Stimulated activated CD4-positive, alpha-beta T cell treated with anti-CD3 and anti-CD28 coated beads, Interleukin-1b, Interleukin-23, amount 100 ng/mL, for 4 hours (primary cell): Measurements from ENCODE around the gene ANKRD42.

Source experiments
- DNase-seq, 2 donors: peaks; one replicate each; pipeline ENCODE4 v3.0.0-alpha.2; 2020; ENCODE audit warnings: low read depth in 2 of 2

Gene ANKRD42

DNA sequence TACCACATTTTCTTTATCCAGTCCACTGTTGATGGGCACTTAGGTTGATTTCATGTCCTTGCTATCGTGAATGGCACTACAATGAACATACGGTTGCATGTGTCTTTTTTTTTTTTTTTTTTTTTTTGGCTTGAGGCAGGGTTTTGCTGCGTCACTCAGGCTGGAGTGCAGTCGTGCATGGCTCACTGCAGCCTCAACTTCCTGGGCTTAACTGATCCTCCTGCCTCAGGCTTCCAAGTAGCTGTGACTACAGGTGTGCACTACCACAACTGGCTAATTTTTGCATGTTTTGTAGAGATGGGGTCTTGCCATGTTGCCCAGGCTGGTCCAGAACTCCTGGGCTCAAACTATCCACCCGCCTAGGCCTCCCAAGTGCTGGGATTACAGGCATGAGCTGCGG lies 94.1 kb downstream of the ANKRD42 start:
- DNase-seq, result no peak

DNA sequence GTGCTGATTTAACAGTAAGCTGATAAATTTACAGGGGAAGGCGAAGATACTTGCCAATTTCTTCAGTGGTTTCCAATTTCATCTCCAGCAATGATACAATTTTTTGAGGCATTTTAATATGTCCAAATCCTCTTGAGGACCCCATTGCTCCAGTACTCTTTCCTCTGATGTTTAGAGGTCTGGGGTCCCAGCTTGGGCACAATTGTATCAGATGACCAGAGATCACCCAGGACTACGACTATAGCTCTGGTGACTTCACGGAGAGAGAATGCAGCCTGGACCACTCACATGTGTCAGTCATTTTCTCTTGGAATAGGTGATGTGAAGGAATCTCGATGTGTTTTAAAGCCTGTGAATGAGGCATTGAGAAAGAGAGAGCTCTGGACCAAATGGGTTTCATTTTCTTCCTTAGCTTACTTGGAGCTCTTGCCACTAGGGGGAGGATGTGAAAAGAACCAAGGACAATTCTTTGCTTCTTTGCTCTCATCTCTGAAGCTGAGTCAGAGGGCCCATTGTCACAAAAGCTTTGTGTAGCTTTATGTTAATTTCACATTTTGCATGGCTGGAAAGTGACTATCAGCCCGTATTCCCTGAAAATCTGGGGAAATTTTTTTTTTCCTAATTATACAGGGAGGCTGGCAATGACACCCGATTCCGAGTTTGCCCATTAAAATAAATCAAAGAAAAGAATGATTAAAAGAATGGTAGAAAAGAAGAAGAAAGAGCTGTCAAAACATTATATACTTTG lies 99.4 kb downstream of the ANKRD42 start:
- DNase-seq, result peak in 1 of 2 donors; percentile 23

GRCh38 chr11:83293457-83293774 lies 99.9 kb downstream of the ANKRD42 start:
- no peak for DNase-seq

DNA sequence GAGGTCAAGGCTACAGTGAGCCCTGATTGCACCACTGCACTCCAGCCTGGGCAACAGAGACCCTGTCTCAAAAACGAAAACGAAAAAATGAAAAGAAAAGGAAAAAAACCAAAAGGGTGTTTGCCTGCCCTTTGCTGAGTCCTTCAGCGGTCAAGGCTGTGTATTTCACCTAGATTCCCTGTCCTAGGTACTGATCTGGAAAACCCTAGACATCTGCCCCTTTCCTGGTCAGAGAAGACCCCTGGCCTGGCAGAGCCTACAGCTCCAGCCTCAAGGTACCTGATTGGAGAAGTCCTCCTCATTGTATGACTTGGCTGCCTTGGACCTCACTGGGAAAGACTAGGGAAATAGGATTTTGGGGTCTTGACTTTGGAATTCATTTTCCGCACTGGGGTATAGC lies 100.7 kb downstream of the ANKRD42 start:
- no peak for DNase-seq
